ENCODE data around the gene PIK3R3. TPM values are rescaled to one million over a fixed set of nuclear protein-coding genes. Genes with fewer than 3 reads are reported as not detected.

PIK3R3 gene
- total RNA-seq, 1 experiment from 2014 or later, result 3.6 TPM

- Histone ChIP-seq H3K9me3 (no peaks in the 10 kb centered on the region), H3K4me1 (no peaks in the 10 kb centered on the region), H3K36me3 (ENCODE audit: control insufficient read depth, insufficient read depth, low read length) (no peaks in the 10 kb centered on the region), H3K4me3 (ENCODE audit: low read depth, low read length) (no peak overlapping the region), H3K27me3 (replicated peaks; ENCODE audit: control insufficient read depth, insufficient read depth, low read length) (no peaks in the 10 kb centered on the region)
- H3K27me3 Mint-ChIP-seq (ENCODE audit: insufficient read depth, unreplicated experiment), result no peaks in the 10 kb centered on the region
- ChIA-PET POLR2A (no interaction called here), CTCF (no interaction called here)
- intact Hi-C loops (cut with micrococcal nuclease; ENCODE audit: unreplicated experiment), result no loop called here
- H3K27ac Mint-ChIP-seq (ENCODE audit: unreplicated experiment), result no peak overlapping the region
- BruUV-seq (replicated peaks), result no TSS peak
- H3K9me3 Mint-ChIP-seq (ENCODE audit: unreplicated experiment), result no peaks in the 10 kb centered on the region
- H3K4me1 Mint-ChIP-seq (ENCODE audit: low read depth, unreplicated experiment), result no peaks in the 10 kb centered on the region
- TF ChIP-seq CTCF (IDR thresholded peaks at IDR 0.05; ENCODE audit: insufficient read depth in 1 of 2, low read depth in 1 of 2, low read length in 1 of 2, severe bottlenecking in 1 of 2, unreplicated experiment in 1 of 2), result no peak
- H3K36me3 Mint-ChIP-seq (ENCODE audit: insufficient read depth, unreplicated experiment), result no peaks in the 10 kb centered on the region
- no peak overlapping the region for H3K4me3 Mint-ChIP-seq (ENCODE audit: unreplicated experiment)
- no peak for DNase-seq
Observed at GRCh38 chr1:46020010-46020409, 112.4 kb downstream of the PIK3R3 start.

GRCh38 chr1:46019348-46019747 lies 113.1 kb downstream of the PIK3R3 start:
- no peaks in the 10 kb centered on the region for H3K9me3 ChIP-seq
- TF ChIP-seq CTCF (IDR thresholded peaks at IDR 0.05; ENCODE audit: insufficient read depth in 1 of 2, low read depth in 1 of 2, low read length in 1 of 2, severe bottlenecking in 1 of 2, unreplicated experiment in 1 of 2), result no peak
- H3K4me1 Mint-ChIP-seq (ENCODE audit: low read depth, unreplicated experiment), result no peaks in the 10 kb centered on the region
- H3K4me3 Mint-ChIP-seq (ENCODE audit: unreplicated experiment), result no peak overlapping the region
- intact Hi-C loops (cut with micrococcal nuclease; ENCODE audit: unreplicated experiment), result no loop called here
- H3K27ac Mint-ChIP-seq (ENCODE audit: unreplicated experiment), result no peak overlapping the region
- POLR2A ChIA-PET, result no interaction called here
- DNase-seq, result no peak
- BruUV-seq (replicated peaks), result no TSS peak
- no peaks in the 10 kb centered on the region for H3K9me3 Mint-ChIP-seq (ENCODE audit: unreplicated experiment)
- no peak overlapping the region for H3K4me3 ChIP-seq (ENCODE audit: low read depth, low read length)
- no peaks in the 10 kb centered on the region for H3K27me3 Mint-ChIP-seq (ENCODE audit: insufficient read depth, unreplicated experiment)
- no peaks in the 10 kb centered on the region for H3K36me3 Mint-ChIP-seq (ENCODE audit: insufficient read depth, unreplicated experiment)
- H3K4me1 ChIP-seq, result no peaks in the 10 kb centered on the region
- no peaks in the 10 kb centered on the region for H3K27me3 ChIP-seq (replicated peaks; ENCODE audit: control insufficient read depth, insufficient read depth, low read length)
- CTCF ChIA-PET, result interaction anchor here (1.5 kb wide), 1 partner anchor 204 kb away, joined by 4 read pairs; no protein-coding TSS in a partner anchor
- H3K36me3 ChIP-seq (ENCODE audit: control insufficient read depth, insufficient read depth, low read length), result no peaks in the 10 kb centered on the region

- no TSS peak for BruUV-seq (replicated peaks)
- H3K27ac Mint-ChIP-seq (ENCODE audit: unreplicated experiment), result no peak overlapping the region
- no peak overlapping the region for H3K4me3 Mint-ChIP-seq (ENCODE audit: unreplicated experiment)
- no peaks in the 10 kb centered on the region for H3K27me3 Mint-ChIP-seq (ENCODE audit: insufficient read depth, unreplicated experiment)
- no peak for TF ChIP-seq CTCF (IDR thresholded peaks at IDR 0.05; ENCODE audit: insufficient read depth in 1 of 2, low read depth in 1 of 2, low read length in 1 of 2, severe bottlenecking in 1 of 2, unreplicated experiment in 1 of 2)
- Histone ChIP-seq H3K9me3 (no peaks in the 10 kb centered on the region), H3K36me3 (ENCODE audit: control insufficient read depth, insufficient read depth, low read length) (no peaks in the 10 kb centered on the region), H3K4me1 (no peaks in the 10 kb centered on the region), H3K27me3 (replicated peaks; ENCODE audit: control insufficient read depth, insufficient read depth, low read length) (no peaks in the 10 kb centered on the region), H3K4me3 (ENCODE audit: low read depth, low read length) (no peak overlapping the region)
- ChIA-PET CTCF (interaction anchor here (1.5 kb wide), 1 partner anchor 206 kb away, joined by 4 read pairs; no protein-coding TSS in a partner anchor), POLR2A (no interaction called here)
- intact Hi-C loops (cut with micrococcal nuclease; ENCODE audit: unreplicated experiment), result no loop called here
- H3K9me3 Mint-ChIP-seq (ENCODE audit: unreplicated experiment), result no peaks in the 10 kb centered on the region
- no peaks in the 10 kb centered on the region for H3K4me1 Mint-ChIP-seq (ENCODE audit: low read depth, unreplicated experiment)
- no peaks in the 10 kb centered on the region for H3K36me3 Mint-ChIP-seq (ENCODE audit: insufficient read depth, unreplicated experiment)
- no peak for DNase-seq
Observed at GRCh38 chr1:46017876-46018503, 114.4 kb downstream of the PIK3R3 start.
